DND-41 (cell line): ENCODE results near the gene CABYR.

Source experiments
- EZH2 ChIP-seq: IDR thresholded peaks from 3 replicates; pipeline ENCODE4 v1.6.1; 2012; ENCODE audit warnings: borderline replicate concordance, low read depth, mild to moderate bottlenecking, moderate library complexity, low read length, inconsistent platforms; ENCODE audit not compliant: severe bottlenecking
- TF ChIP-seq, protein P1 (sequence below): IDR thresholded peaks from 2 replicates; pipeline ENCODE4 v1.5.1; 2012; ENCODE audit warnings: borderline replicate concordance, low read length, moderate library complexity, mild to moderate bottlenecking; ENCODE audit not compliant: poor library complexity, severe bottlenecking; ENCODE audit errors: extremely low read depth

GRCh38 chr18:24168496-24168895 lies 29.6 kb downstream of the CABYR start:
- no peak for TF ChIP-seq EZH2
- TF ChIP-seq, protein P1, sequence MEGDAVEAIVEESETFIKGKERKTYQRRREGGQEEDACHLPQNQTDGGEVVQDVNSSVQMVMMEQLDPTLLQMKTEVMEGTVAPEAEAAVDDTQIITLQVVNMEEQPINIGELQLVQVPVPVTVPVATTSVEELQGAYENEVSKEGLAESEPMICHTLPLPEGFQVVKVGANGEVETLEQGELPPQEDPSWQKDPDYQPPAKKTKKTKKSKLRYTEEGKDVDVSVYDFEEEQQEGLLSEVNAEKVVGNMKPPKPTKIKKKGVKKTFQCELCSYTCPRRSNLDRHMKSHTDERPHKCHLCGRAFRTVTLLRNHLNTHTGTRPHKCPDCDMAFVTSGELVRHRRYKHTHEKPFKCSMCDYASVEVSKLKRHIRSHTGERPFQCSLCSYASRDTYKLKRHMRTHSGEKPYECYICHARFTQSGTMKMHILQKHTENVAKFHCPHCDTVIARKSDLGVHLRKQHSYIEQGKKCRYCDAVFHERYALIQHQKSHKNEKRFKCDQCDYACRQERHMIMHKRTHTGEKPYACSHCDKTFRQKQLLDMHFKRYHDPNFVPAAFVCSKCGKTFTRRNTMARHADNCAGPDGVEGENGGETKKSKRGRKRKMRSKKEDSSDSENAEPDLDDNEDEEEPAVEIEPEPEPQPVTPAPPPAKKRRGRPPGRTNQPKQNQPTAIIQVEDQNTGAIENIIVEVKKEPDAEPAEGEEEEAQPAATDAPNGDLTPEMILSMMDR: no peak
